HG02798 (cell line): ENCODE measurements around the gene MISP3.
"Not testable (repeated sequence)": the region's sequence is repeated elsewhere in the genome, so short reads cannot be mapped to it uniquely, and the experiment has no call there.

Source experiments
- ATAC-seq: cut with Tn5 transposase; IDR thresholded peaks from one replicate; pipeline ENCODE4 v1.9.1; 2021; ENCODE audit warnings: mild to moderate bottlenecking; ENCODE audit not compliant: unreplicated experiment, poor library complexity

MISP3 gene

GRCh38 chr19:14072535-14073260 is at the start of gene MISP3:
Gene MISP3 (plus strand): TSS chr19:14072786. CDS start chr19:14073310, 524 bp downstream.
- ATAC-seq = peak; percentile 30

GRCh38 chr19:14023404-14024235 is 49.0 kb upstream of the MISP3 start:
- no peak for ATAC-seq

GRCh38 chr19:14026652-14027192 is 45.9 kb upstream of the MISP3 start:
- ATAC-seq = not testable (repeated sequence)

- no peak for ATAC-seq
Observed at GRCh38 chr19:14027856-14028450, 44.6 kb upstream of the MISP3 start, which contains the start of gene RLN3. Gene RLN3 (plus strand): TSS chr19:14028148. CDS start chr19:14028205, 57 bp downstream.

- ATAC-seq = no peak
Observed at GRCh38 chr19:14028901-14029300, 43.7 kb upstream of the MISP3 start.

GRCh38 chr19:14030997-14031718 is 41.4 kb upstream of the MISP3 start:
- ATAC-seq = no peak

- peak; percentile 61 for ATAC-seq
Observed at GRCh38 chr19:14031719-14032480, 40.7 kb upstream of the MISP3 start, which contains the start of gene IL27RA. Gene IL27RA (plus strand): TSS chr19:14031762. CDS start chr19:14031873, 111 bp downstream.

- ATAC-seq = no peak
Observed at GRCh38 chr19:14033946-14034345, 38.6 kb upstream of the MISP3 start.

- ATAC-seq = not testable (repeated sequence)
Observed at GRCh38 chr19:14035159-14035558, 37.4 kb upstream of the MISP3 start.

GRCh38 chr19:14035706-14036105 is 36.9 kb upstream of the MISP3 start:
- ATAC-seq = no peak

- no peak for ATAC-seq
Observed at GRCh38 chr19:14039181-14039580, 33.4 kb upstream of the MISP3 start.

- not testable (repeated sequence) for ATAC-seq
Observed at GRCh38 chr19:14042659-14043608, 29.7 kb upstream of the MISP3 start.

- ATAC-seq = not testable (repeated sequence)
Observed at GRCh38 chr19:14047866-14048265, 24.7 kb upstream of the MISP3 start.

GRCh38 chr19:14048443-14049153 is 24.0 kb upstream of the MISP3 start:
- no peak for ATAC-seq

GRCh38 chr19:14050512-14050911 is 22.1 kb upstream of the MISP3 start:
- ATAC-seq = no peak

GRCh38 chr19:14050961-14051360 is 21.6 kb upstream of the MISP3 start:
- ATAC-seq = not testable (repeated sequence)

- no peak for ATAC-seq
Observed at GRCh38 chr19:14051980-14052379, 20.6 kb upstream of the MISP3 start.
